GM21390 (cell line): Measurements from ENCODE around the gene GBX2.

Source experiments
- ATAC-seq: cut with Tn5 transposase; IDR thresholded peaks from one replicate; pipeline ENCODE4 v1.9.1; 2021; ENCODE audit not compliant: unreplicated experiment

The GBX2 gene

GRCh38 chr2:236184701-236185100 lies 16.5 kb upstream of the GBX2 start:
- no peak for ATAC-seq

DNA sequence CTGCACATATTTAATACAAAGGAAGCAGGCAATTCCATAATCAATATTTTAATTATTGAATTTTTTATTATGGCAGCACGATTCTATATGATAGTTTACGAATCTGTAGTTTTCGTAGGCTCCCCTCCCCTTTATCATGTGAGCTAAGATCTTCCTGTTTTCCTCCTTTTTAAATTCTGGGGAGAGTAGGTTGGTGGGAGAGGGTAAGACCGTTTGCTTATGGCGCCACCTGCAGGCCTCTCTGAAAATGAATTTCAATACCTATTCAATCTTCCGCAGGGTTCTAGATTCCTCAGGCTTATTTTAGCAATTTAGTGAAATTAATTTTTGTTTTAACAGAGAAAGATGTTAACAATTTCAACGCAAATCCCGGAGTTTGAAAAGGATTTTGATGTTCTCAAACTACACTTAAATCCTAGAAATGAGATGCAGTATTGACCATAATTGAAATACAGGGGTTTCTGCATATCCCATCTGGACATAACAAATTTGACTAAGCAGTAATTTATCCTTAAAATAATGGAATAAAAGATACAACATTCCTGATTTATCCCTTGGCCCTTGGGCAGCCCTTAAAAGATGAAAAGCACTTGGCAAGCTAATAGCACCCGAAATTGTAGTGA lies 12.8 kb upstream of the GBX2 start:
- ATAC-seq, result no peak

GRCh38 chr2:236180076-236180816 lies 12.1 kb upstream of the GBX2 start:
- ATAC-seq, result no peak

GRCh38 chr2:236179236-236180075 lies 11.3 kb upstream of the GBX2 start:
- ATAC-seq, result no peak

GRCh38 chr2:236178890-236179235 lies 10.7 kb upstream of the GBX2 start:
- no peak for ATAC-seq

DNA sequence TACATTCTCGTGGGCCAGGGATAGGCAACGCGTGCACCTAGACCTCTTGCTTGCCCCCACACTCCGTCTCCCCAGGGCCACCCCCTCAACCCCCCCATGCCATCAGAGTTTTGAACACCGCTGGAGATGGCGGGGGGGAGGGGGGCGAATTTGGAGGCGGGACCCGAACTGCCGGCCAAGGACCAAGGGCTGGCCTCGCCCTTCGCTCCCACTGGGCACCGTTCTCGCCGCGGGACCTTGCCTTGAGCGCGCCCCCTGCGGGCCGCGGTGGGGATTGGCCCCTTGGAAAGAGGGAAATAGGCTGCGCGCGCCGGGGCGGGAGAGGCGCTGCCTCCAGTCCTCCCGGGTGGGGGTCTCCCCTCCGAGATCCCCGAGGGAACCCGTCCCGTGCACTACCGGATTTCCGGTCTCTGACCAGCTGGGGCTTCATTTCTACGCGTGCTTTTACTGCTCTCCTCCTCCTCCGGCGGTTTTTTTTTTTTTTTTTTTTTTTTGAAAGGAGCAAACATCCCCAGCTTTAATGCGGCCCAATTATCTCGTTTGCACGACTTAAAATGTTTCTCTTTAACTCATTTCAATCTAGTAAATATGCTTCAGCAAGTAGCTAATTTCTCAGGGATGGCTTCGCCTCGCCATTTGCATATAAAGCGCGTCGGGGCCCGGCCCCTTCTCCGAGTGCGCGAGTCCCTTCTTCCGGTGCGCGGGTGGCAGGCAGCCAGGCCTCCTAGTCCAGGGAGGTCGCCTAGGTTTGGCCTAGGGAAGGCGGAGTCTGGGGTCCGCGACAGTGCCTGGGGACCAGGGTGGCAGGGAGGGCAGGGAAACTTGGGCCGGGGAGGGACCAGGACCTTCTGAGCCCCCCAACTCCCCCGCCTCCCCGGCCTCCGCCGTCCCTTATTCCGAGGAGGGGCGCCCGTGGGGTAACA lies 10.0 kb upstream of the GBX2 start:
- no peak for ATAC-seq

GRCh38 chr2:236177604-236177966 lies 9.4 kb upstream of the GBX2 start:
- ATAC-seq, result no peak

DNA sequence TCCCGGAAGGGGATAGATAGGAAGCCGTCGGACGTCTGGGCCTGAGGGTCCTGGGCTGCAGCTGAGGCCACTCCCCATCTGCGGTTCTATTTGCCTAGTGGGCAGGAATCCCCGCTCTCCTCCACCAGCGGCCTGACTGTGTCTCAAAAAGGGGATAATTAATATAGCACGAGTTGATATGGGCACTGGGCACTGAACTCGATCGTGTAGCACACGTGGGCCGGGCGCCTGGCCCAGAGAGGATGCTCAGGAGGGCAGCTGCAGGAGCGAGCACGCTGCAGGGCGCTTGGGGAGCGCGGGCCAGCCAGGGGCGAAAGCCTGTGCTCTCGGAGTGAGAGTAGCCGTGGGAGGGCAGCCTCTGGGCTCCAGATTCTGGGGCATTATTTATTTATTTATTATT lies 8.8 kb upstream of the GBX2 start:
- ATAC-seq, result no peak

DNA sequence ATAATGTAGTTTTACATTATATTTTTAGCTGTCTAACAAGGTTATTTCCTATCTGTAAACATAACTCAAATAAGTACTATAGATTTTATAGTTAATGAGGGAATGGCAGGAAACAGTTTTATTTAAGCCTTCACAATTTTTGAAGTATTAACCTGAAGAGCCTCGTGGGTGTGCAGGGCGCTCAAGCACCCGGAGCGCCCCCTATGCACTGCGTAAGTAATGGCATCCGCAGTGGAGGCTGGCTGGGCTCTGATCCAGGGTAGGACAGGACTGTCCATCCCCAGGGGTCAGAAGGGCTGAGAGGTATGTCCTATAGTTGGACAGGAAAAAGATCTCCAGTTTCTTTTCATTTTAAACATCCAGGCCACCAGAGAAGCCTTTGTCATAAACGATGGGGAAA lies 8.2 kb upstream of the GBX2 start:
- ATAC-seq, result no peak

GRCh38 chr2:236175548-236176150 lies 7.5 kb upstream of the GBX2 start:
- no peak for ATAC-seq

DNA sequence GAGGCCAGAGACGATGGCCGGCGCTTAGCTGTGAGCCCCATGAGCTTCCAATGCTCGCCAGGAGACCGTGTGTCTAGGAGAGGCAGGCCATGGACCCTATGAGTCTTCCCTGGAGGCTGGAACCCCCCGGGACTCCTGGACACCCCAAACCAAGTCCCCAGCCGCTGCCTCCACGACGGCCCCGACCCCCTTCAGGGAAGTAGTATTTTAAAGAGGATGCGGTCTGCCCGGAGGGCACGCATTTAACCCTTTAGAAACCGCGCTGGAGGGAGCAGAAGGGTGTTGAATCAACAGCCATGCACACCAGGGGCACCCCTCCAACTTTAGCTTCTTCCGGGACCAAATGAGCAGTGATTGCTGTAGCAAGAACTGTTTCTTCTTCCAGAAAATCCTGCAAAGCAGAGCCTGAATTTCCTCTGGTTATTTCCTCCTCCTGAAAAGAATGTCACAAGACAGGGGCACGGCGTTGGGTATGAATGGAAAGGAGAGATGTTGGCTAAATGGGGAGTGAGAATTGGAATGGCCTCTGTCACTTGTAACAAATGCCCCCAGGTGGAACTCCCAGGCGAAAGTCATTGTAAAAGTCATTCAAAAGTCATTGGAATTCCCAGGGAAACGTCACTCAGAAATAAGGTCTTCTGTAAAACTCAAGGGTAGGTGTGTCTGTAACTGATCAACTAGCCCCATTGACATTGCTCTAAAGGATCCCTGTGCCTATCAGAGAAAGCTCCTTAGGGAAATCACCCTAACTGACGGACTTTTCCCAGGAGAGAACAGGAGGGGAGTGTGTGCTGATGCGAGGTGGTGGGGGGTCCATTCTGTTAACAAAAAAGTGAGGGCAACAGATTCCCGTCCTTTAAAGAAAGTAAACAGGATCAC lies 5.8 kb upstream of the GBX2 start:
- no peak for ATAC-seq

- no peak for ATAC-seq
Observed at GRCh38 chr2:236173036-236173728, 5.0 kb upstream of the GBX2 start.

- no peak for ATAC-seq
Observed at GRCh38 chr2:236172255-236173035, 4.3 kb upstream of the GBX2 start.

- ATAC-seq, result no peak
Observed at GRCh38 chr2:236171680-236172254, 3.6 kb upstream of the GBX2 start.

- ATAC-seq, result no peak
Observed at GRCh38 chr2:236171181-236171679, 3.0 kb upstream of the GBX2 start.

- no peak for ATAC-seq
Observed at GRCh38 chr2:236170590-236171165, 2.5 kb upstream of the GBX2 start.
